ENCODE measurements around the gene GOLGB1. TPM values are rescaled to one million over a fixed set of nuclear protein-coding genes. Genes with fewer than 3 reads are reported as not detected.

Gene GOLGB1
- total RNA-seq, 1 donor from 2014 or later, result 76.6 TPM

- no peak overlapping the region for H3K4me2 ChIP-seq (ENCODE audit: low read length)
Measured at GRCh38 chr3:121677141-121677540, 72.4 kb downstream of the GOLGB1 start.

GRCh38 chr3:121670676-121671075 lies 78.9 kb downstream of the GOLGB1 start:
- H3K9me3 ChIP-seq (ENCODE audit: insufficient read depth, low read depth, low read length), result no peaks in the 10 kb centered on the region
- peaks cover 50% of the 10 kb centered on the region for H3K36me3 ChIP-seq (ENCODE audit: insufficient read depth, low read length)
- FAIRE-seq (no peak), DNase-seq (ENCODE audit: low read depth) (no peak)
- Mint-ChIP-seq H3K4me3 (ENCODE audit: unreplicated experiment) (no peak overlapping the region), H3K27ac (ENCODE audit: unreplicated experiment) (no peak overlapping the region), H3K4me1 (ENCODE audit: low read depth, unreplicated experiment) (no peaks in the 10 kb centered on the region), H3K36me3 (ENCODE audit: low read depth, unreplicated experiment) (peaks cover 29% of the 10 kb centered on the region), H3K27me3 (ENCODE audit: low read depth, unreplicated experiment) (no peaks in the 10 kb centered on the region), H3K9me3 (ENCODE audit: unreplicated experiment) (no peaks in the 10 kb centered on the region)
- no peak overlapping the region for H3K9ac ChIP-seq (ENCODE audit: low read length)
- no peak for TF ChIP-seq CTCF (IDR thresholded peaks at IDR 0.05; ENCODE audit: insufficient read depth, low read depth, low read length)
- no peak for TF ChIP-seq EZH2 (IDR thresholded peaks at IDR 0.05; ENCODE audit: insufficient read depth, low read length)
- no peak overlapping the region for H2AFZ ChIP-seq (ENCODE audit: low read depth, low read length)
- no peak overlapping the region for H3K4me3 ChIP-seq (ENCODE audit: insufficient read depth, low read depth, low read length)
- no peaks in the 10 kb centered on the region for H3K27me3 ChIP-seq (ENCODE audit: insufficient read depth, low read length)
- H4K20me1 ChIP-seq (ENCODE audit: insufficient read depth, low read length), result no peaks in the 10 kb centered on the region
- H3K27ac ChIP-seq (ENCODE audit: low read depth, low read length), result no peak overlapping the region
- H3K4me1 ChIP-seq (ENCODE audit: insufficient read depth, low read length), result no peaks in the 10 kb centered on the region
- no peak overlapping the region for H3K4me2 ChIP-seq (ENCODE audit: low read length)
- no peaks in the 10 kb centered on the region for H3K79me2 ChIP-seq (ENCODE audit: insufficient read depth, low read length)

More at GRCh38 chr3:121677141-121677540, 72.4 kb downstream of the GOLGB1 start:
- Histone ChIP-seq H3K27me3 (ENCODE audit: insufficient read depth, low read length) (no peaks in the 10 kb centered on the region), H3K4me3 (ENCODE audit: insufficient read depth, low read depth, low read length) (no peak overlapping the region), H3K27ac (ENCODE audit: low read depth, low read length) (no peak overlapping the region), H3K4me1 (ENCODE audit: insufficient read depth, low read length) (no peaks in the 10 kb centered on the region), H2AFZ (ENCODE audit: low read depth, low read length) (no peak overlapping the region), H4K20me1 (ENCODE audit: insufficient read depth, low read length) (peaks cover 13% of the 10 kb centered on the region), H3K9ac (ENCODE audit: low read length) (no peak overlapping the region), H3K9me3 (ENCODE audit: insufficient read depth, low read depth, low read length) (no peaks in the 10 kb centered on the region), H3K36me3 (ENCODE audit: insufficient read depth, low read length) (peaks cover 47% of the 10 kb centered on the region), H3K79me2 (ENCODE audit: insufficient read depth, low read length) (peaks cover 2% of the 10 kb centered on the region)
- no peaks in the 10 kb centered on the region for H3K4me1 Mint-ChIP-seq (ENCODE audit: low read depth, unreplicated experiment)
- H3K27me3 Mint-ChIP-seq (ENCODE audit: low read depth, unreplicated experiment), result no peaks in the 10 kb centered on the region
- TF ChIP-seq CTCF (IDR thresholded peaks at IDR 0.05; ENCODE audit: insufficient read depth, low read depth, low read length), result no peak
- no peak for TF ChIP-seq EZH2 (IDR thresholded peaks at IDR 0.05; ENCODE audit: insufficient read depth, low read length)
- no peak overlapping the region for H3K4me3 Mint-ChIP-seq (ENCODE audit: unreplicated experiment)
- H3K27ac Mint-ChIP-seq (ENCODE audit: unreplicated experiment), result no peak overlapping the region
- H3K9me3 Mint-ChIP-seq (ENCODE audit: unreplicated experiment), result no peaks in the 10 kb centered on the region
- peaks cover 21% of the 10 kb centered on the region for H3K36me3 Mint-ChIP-seq (ENCODE audit: low read depth, unreplicated experiment)
- FAIRE-seq (no peak), DNase-seq (ENCODE audit: low read depth) (no peak)

- Mint-ChIP-seq H3K4me3 (ENCODE audit: unreplicated experiment) (no peak overlapping the region), H3K27me3 (ENCODE audit: low read depth, unreplicated experiment) (no peaks in the 10 kb centered on the region)
Measured at GRCh38 chr3:121667333-121667732, 82.2 kb downstream of the GOLGB1 start.

More at GRCh38 chr3:121667333-121667732, 82.2 kb downstream of the GOLGB1 start:
- Histone ChIP-seq H3K9me3 (ENCODE audit: insufficient read depth, low read depth, low read length) (no peaks in the 10 kb centered on the region), H4K20me1 (ENCODE audit: insufficient read depth, low read length) (no peaks in the 10 kb centered on the region), H3K79me2 (ENCODE audit: insufficient read depth, low read length) (no peaks in the 10 kb centered on the region), H3K27me3 (ENCODE audit: insufficient read depth, low read length) (no peaks in the 10 kb centered on the region), H3K9ac (ENCODE audit: low read length) (no peak overlapping the region), H3K27ac (ENCODE audit: low read depth, low read length) (no peak overlapping the region), H2AFZ (ENCODE audit: low read depth, low read length) (no peak overlapping the region), H3K4me1 (ENCODE audit: insufficient read depth, low read length) (no peaks in the 10 kb centered on the region), H3K4me2 (ENCODE audit: low read length) (no peak overlapping the region), H3K4me3 (ENCODE audit: insufficient read depth, low read depth, low read length) (no peak overlapping the region), H3K36me3 (ENCODE audit: insufficient read depth, low read length) (peaks cover 53% of the 10 kb centered on the region)
- DNase-seq (ENCODE audit: low read depth), result no peak
- no peak overlapping the region for H3K27ac Mint-ChIP-seq (ENCODE audit: unreplicated experiment)
- peaks cover 16% of the 10 kb centered on the region for H3K4me1 Mint-ChIP-seq (ENCODE audit: low read depth, unreplicated experiment)
- no peaks in the 10 kb centered on the region for H3K9me3 Mint-ChIP-seq (ENCODE audit: unreplicated experiment)
- TF ChIP-seq EZH2 (IDR thresholded peaks at IDR 0.05; ENCODE audit: insufficient read depth, low read length) (no peak), CTCF (IDR thresholded peaks at IDR 0.05; ENCODE audit: insufficient read depth, low read depth, low read length) (no peak)
- no peak for FAIRE-seq
- H3K36me3 Mint-ChIP-seq (ENCODE audit: low read depth, unreplicated experiment), result peaks cover 41% of the 10 kb centered on the region

All from astrocyte (in vitro differentiated cells and primary cell).